MG63 (cell line): ENCODE results near the gene FAM222A. TPM values are rescaled to one million over a fixed set of nuclear protein-coding genes. Genes with fewer than 3 reads are reported as not detected.

Source experiments
- DNase-seq: peaks from one replicate; pipeline ENCODE4 v3.0.0-alpha.2; 2020
- H3K27me3 ChIP-seq: fragments of 250-450 bp; sonication (Bioruptor Pico); 2 replicates; pipeline ENCODE4 v1.5.1; 2020; ENCODE audit warnings: mild to moderate bottlenecking, moderate library complexity
- H3K36me3 ChIP-seq: fragments of 250-450 bp; sonication (Bioruptor Pico); 2 replicates; pipeline ENCODE4 v1.5.1; 2020; ENCODE audit warnings: mild to moderate bottlenecking, moderate library complexity
- H3K4me3 ChIP-seq: fragments of 250-450 bp; sonication (Bioruptor Pico); 2 replicates; pipeline ENCODE4 v1.5.1; 2020; ENCODE audit warnings: mild to moderate bottlenecking, moderate library complexity
- H3K9me3 ChIP-seq: fragments of 250-450 bp; sonication (Bioruptor Pico); 2 replicates; pipeline ENCODE4 v1.5.1; 2020; ENCODE audit warnings: mild to moderate bottlenecking, moderate library complexity
- total RNA-seq: library from RNA; depleted of rRNA; stranded (reverse); fragments of >200 nt; shearing (Covaris generic); gene quantifications from 2 replicates; pipeline ENCODE4 v1.2.3, GENCODE V29; 2014; ENCODE audit warnings: low replicate concordance; rRNA removed

FAM222A gene
- 0.84 and 1.8 TPM in 2 replicates for total RNA-seq

DNA sequence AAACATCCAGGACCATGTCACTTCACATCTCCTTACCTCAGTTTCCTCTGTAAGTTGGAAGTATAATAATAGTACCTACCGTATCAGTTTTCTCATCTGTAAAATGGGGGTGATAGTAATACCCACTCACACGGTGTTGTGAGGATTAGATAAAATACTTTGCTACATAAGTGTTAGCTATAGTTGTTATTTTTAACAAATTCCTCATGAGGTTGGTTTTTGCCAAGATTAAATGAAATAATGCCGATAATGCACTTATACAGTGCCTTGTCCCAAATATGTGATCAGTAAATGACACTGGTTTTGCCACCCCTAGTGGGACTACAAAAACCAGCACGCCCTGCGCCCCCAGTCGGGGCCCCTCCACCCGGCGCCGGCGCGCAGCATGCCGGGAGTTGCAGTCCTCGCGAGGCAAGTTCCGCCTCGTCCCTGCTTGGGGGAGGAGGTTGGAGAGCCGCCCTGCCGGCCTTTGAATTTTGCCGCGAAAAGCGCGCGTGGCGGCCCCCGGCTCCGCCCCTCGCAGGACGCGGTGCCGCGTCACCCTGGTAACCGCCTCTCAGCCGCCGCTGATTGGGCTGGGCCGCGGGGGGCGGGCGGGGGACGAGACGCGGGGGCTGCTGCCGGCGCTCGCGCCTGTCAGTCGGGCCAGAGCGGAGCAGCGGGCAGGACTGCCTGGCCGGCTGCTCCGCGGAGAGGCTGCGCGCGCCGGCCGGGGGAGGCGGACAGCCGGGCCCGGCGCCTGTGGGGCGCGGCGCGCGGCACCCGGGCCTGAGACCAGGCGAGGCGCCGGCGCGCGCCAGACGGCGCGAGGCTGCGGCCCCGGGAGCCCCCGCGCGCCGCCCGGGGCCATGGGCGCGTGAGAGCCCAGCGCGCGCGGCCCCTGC, at the start of gene FAM222A:
Gene FAM222A, plus strand, starts transcription at position 639 of the 884 bp plus-strand sequence. CDS start 30,322 bp downstream, outside the sequence.
- Histone ChIP-seq H3K4me3 (peak within 1 kb of the TSS; percentile 51), H3K36me3 (no peaks in the 10 kb centered on the region), H3K9me3 (no peaks in the 10 kb centered on the region), H3K27me3 (no peaks in the 10 kb centered on the region)
- peak; percentile 94 for DNase-seq

DNA sequence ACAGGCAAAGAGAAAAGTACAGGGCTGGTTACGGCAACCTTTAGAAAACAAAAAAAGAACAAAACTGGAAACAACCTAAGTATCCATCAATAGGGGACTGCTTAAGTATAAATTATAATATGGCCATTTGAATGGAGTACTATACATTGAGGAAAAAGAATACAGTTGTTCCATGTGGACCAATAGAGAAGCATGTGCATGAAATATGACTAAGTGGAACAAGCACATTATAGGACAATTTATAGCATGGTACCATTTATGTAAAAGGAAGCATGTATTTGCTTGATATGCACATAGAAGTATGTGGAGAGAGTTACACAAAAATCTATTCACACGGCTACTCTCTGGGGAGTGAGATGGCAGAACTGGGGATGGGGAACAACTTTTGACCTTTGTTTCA, 49.2 kb upstream of the FAM222A start:
- H3K9me3 ChIP-seq, result no peaks in the 10 kb centered on the region
- H3K27me3 ChIP-seq, result peaks cover 21% of the 10 kb centered on the region; the same call in 1 of the 2 replicates
- no peak for DNase-seq
- no peak overlapping the region for H3K4me3 ChIP-seq
- no peaks in the 10 kb centered on the region for H3K36me3 ChIP-seq

DNA sequence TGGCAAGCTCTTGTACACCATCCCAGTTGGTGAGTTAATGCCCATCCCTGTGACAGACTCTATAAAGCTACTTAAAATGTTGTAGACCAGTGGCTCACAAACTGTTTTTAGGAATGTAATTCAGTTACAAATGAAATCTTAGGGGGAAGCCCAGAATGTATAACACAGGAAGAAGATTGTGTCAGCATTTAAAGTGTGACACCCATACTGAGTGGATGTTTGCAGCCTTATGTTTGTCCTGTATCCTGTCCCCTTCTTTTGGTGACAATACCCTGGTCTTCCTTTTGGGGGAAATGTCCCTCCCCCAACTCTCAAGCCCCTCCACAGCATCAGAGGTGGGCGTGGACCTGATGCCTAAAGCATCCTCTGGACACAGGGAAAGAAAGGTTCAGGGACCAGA, 47.6 kb upstream of the FAM222A start:
- peaks cover 21% of the 10 kb centered on the region; the same call in 1 of the 2 replicates for H3K27me3 ChIP-seq
- H3K4me3 ChIP-seq, result no peak overlapping the region
- no peak for DNase-seq
- H3K36me3 ChIP-seq, result no peaks in the 10 kb centered on the region
- H3K9me3 ChIP-seq, result no peaks in the 10 kb centered on the region

DNA sequence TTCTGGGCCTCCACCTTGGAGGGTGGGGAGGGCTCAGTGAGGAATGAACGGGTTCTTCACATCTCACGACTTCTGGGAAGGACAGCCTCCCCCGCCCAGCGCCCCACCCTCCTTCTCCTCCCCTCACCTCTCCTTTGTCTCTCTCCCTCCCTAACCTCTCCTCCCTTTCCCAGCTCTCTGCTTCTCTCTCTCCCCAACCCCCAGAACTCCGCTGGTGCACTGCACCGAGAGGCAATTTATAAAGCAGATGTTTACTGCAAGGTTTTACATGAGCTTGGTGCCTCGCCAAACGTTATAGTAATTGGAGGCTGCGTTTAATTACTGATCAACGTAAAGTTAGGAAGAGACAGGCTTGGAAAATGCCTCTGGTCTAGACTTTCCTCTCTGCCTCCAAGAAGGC, 42.9 kb upstream of the FAM222A start:
- Histone ChIP-seq H3K9me3 (no peaks in the 10 kb centered on the region), H3K36me3 (no peaks in the 10 kb centered on the region), H3K27me3 (peaks cover 18% of the 10 kb centered on the region; the same call in 1 of the 2 replicates), H3K4me3 (no peak overlapping the region)
- no peak for DNase-seq

GRCh38 chr12:109671502-109671901, 42.1 kb upstream of the FAM222A start:
- no peaks in the 10 kb centered on the region for H3K36me3 ChIP-seq
- no peaks in the 10 kb centered on the region for H3K9me3 ChIP-seq
- H3K27me3 ChIP-seq, result peaks cover 13% of the 10 kb centered on the region; the same call in 1 of the 2 replicates
- H3K4me3 ChIP-seq, result no peak overlapping the region
- DNase-seq, result no peak

DNA sequence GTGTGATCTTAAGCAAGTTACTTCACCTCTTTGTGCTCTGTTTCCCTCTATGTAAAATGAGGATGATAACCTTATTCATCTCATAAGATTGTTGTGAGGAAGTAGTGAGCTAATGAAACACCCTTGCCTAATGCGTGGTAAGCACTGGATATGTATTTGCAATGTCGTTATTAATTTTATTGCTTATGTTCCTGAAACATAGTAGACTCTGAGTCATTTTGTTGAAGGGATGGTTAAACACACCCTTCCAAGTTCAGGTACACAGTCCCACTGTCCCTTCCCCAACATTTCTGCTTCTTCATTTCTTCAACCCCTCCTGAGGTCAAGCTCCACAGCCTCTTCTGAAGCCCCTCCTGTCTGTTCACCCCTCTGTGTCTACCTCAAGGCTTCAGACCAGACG, 40.2 kb upstream of the FAM222A start:
- Histone ChIP-seq H3K36me3 (no peaks in the 10 kb centered on the region), H3K27me3 (peaks cover under 1% of the 10 kb centered on the region; the same call in 1 of the 2 replicates)
- DNase-seq, result no peak

GRCh38 chr12:109673884-109674283, 39.7 kb upstream of the FAM222A start:
- H3K36me3 ChIP-seq, result no peaks in the 10 kb centered on the region
- H3K9me3 ChIP-seq, result no peaks in the 10 kb centered on the region
- H3K4me3 ChIP-seq, result no peak overlapping the region
- no peak for DNase-seq
- H3K27me3 ChIP-seq, result no peaks in the 10 kb centered on the region; the same call in 1 of the 2 replicates

More for the DNA sequence above, 40.2 kb upstream of the FAM222A start:
- Histone ChIP-seq H3K4me3 (no peak overlapping the region), H3K9me3 (no peaks in the 10 kb centered on the region)

DNA sequence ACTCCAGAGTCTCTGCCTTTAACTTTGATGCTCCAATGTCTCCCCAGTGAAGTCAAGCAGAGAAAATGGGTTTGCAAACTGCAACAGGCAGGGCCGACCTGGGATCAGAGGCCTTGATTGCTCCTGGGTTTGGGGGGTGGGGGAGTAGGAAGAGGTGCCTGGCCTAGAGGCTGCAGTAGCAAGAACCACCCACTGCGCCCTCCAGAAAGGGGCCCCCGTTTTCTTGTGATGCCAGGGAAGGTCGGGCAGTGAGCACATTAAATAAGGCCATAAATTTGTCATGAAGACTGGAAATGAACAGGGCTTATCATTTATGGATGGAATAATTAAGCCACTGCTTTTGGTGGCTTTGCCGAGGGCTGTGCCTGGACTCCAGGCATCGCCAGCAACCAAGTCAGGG, 38.2 kb upstream of the FAM222A start:
- Histone ChIP-seq H3K9me3 (no peaks in the 10 kb centered on the region), H3K36me3 (no peaks in the 10 kb centered on the region), H3K27me3 (no peaks in the 10 kb centered on the region; the same call in 1 of the 2 replicates), H3K4me3 (no peak overlapping the region)
- no peak for DNase-seq

DNA sequence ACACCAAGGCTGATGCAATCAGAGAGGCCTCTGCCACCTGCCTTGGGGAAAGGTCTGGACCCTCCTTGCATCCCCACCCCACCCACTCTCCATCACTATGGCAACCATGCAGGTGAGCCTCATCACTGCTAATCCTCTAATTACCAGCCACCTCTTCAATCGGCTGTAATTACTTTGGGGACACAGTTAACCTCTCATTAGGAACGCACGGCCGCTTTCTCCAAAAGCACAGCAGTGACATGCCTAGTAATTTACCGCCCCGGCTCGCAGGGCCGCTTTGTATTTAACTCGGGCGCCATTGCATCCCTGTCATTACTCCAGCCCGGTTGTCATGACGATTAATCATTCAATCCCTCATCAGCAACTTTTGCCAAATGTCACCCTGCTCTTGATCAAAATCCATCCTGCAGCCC, 36.3 kb upstream of the FAM222A start:
- Histone ChIP-seq H3K36me3 (no peaks in the 10 kb centered on the region), H3K27me3 (no peaks in the 10 kb centered on the region), H3K9me3 (no peaks in the 10 kb centered on the region), H3K4me3 (no peak overlapping the region)
- DNase-seq, result no peak

DNA sequence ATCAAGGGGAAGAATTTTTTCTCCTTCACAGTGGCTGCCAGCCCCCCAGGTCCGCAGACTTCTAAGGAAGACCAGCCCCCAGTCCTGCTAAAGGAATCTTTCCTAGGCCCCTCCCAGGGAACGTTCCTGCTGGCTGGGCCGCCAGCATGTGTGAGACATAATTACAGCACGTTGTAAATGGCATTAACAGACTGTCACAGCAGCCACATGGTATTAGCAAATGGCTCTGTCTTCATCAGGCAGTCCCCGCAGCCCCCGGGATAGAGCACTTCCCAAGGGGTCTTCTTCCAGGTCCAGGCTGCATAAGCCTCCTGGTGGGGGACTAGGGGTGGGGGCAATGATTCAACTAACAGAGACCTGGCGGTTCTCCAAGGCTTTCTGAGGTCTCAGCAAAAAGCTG, 34.9 kb upstream of the FAM222A start:
- no peaks in the 10 kb centered on the region for H3K27me3 ChIP-seq
- DNase-seq, result no peak

GRCh38 chr12:109679501-109680263, 33.9 kb upstream of the FAM222A start:
- no peak overlapping the region for H3K4me3 ChIP-seq
- no peaks in the 10 kb centered on the region for H3K9me3 ChIP-seq
- no peak for DNase-seq
- no peaks in the 10 kb centered on the region for H3K36me3 ChIP-seq
- no peaks in the 10 kb centered on the region for H3K27me3 ChIP-seq

More for the DNA sequence above, 34.9 kb upstream of the FAM222A start:
- no peaks in the 10 kb centered on the region for H3K9me3 ChIP-seq
- no peak overlapping the region for H3K4me3 ChIP-seq
- no peaks in the 10 kb centered on the region for H3K36me3 ChIP-seq

GRCh38 chr12:109680264-109681005, 33.2 kb upstream of the FAM222A start:
- no peaks in the 10 kb centered on the region for H3K27me3 ChIP-seq
- H3K4me3 ChIP-seq, result no peak overlapping the region
- H3K36me3 ChIP-seq, result no peaks in the 10 kb centered on the region
- H3K9me3 ChIP-seq, result no peaks in the 10 kb centered on the region
- DNase-seq, result no peak

DNA sequence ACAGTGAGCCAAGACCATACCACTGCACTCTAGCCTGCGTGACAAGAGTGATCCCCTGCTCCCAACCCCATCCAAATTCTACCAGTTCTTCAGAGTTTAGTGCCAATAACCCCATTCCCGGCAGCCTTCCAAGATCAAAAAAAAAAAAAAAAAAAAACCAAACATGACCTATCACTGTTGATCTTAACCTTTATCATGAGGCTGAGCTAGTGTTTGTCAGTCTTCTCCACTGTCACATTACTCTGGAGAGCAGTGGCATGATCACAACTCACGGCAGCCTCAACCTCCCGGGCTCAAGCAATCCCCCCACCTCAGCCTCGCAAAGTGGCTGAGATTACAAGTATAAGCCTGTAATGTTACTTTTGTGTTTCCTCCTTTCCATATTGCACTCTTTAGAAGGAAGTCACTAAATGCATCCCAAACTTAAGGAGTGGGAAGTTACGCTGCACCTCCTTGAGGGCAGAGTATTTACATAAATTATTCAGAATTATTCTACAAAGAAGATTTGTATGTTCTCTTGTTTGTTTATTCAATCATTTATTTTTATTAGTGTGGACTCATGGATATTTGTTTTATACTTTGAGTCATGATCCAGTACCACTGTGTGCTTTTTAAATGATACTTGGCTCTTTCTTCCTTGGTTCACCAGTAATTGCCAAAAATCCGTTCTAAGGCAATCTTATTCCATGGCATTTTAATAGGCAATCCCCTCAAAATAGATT, 31.5 kb upstream of the FAM222A start:
- no peaks in the 10 kb centered on the region for H3K9me3 ChIP-seq
- H3K4me3 ChIP-seq, result no peak overlapping the region
- no peaks in the 10 kb centered on the region for H3K36me3 ChIP-seq
- H3K27me3 ChIP-seq, result no peaks in the 10 kb centered on the region
- DNase-seq, result no peak

GRCh38 chr12:109682708-109683060, 30.9 kb upstream of the FAM222A start:
- no peak overlapping the region for H3K4me3 ChIP-seq
- DNase-seq, result no peak
- H3K9me3 ChIP-seq, result no peaks in the 10 kb centered on the region
- no peaks in the 10 kb centered on the region for H3K36me3 ChIP-seq
- H3K27me3 ChIP-seq, result no peaks in the 10 kb centered on the region

GRCh38 chr12:109683316-109683715, 30.3 kb upstream of the FAM222A start:
- no peaks in the 10 kb centered on the region for H3K36me3 ChIP-seq
- H3K27me3 ChIP-seq, result no peaks in the 10 kb centered on the region
- H3K4me3 ChIP-seq, result no peak overlapping the region
- DNase-seq, result no peak
- no peaks in the 10 kb centered on the region for H3K9me3 ChIP-seq
